HL-60 (cell line): Measurements from ENCODE around the gene CDH23.

Experiments used
- DNase-seq, 2 experiments: peaks; one replicate each; pipeline ENCODE4 v3.0.0-alpha.2; 2010 to 2020; ENCODE audit warnings: low read depth in 1 of 2, low spot score in 1 of 2
- H3K27ac ChIP-seq: fragments of 250-450 bp; sonication (Bioruptor Pico); replicated peaks from 2 replicates; pipeline ENCODE4 v1.5.1; 2020; ENCODE audit warnings: mild to moderate bottlenecking, moderate library complexity
- H3K27me3 ChIP-seq: fragments of 250-450 bp; sonication (Bioruptor Pico); 2 replicates; pipeline ENCODE4 v1.5.1; 2021; ENCODE audit warnings: mild to moderate bottlenecking, moderate library complexity; ENCODE audit not compliant: insufficient read depth, poor library complexity, severe bottlenecking
- H3K4me3 ChIP-seq: replicated peaks from 2 replicates; pipeline ENCODE4 v1.5.1; 2011; ENCODE audit warnings: mild to moderate bottlenecking, control low read depth, low read length; ENCODE audit not compliant: insufficient read depth
- GABPA ChIP-seq: IDR thresholded peaks from 2 replicates; pipeline ENCODE4 v1.6.1; 2012; ENCODE audit warnings: low read depth
- POLR2AphosphoS5 ChIP-seq: IDR thresholded peaks from 2 replicates; pipeline ENCODE4 v1.6.1; 2012; ENCODE audit warnings: low read depth
- SPI1 ChIP-seq: IDR thresholded peaks from 2 replicates; pipeline ENCODE4 v1.6.1; 2012; ENCODE audit warnings: low read depth, mild to moderate bottlenecking, borderline replicate concordance
- TF ChIP-seq, protein P1 (sequence below): IDR thresholded peaks from one replicate; pipeline ENCODE4 v1.5.1; 2011; ENCODE audit warnings: low read length, control low read depth, inconsistent platforms; ENCODE audit not compliant: insufficient read depth
- TF ChIP-seq, protein P2 (sequence below): IDR thresholded peaks from 2 replicates; pipeline ENCODE4 v1.6.1; 2012; ENCODE audit warnings: low read depth; ENCODE audit not compliant: insufficient replicate concordance

CDH23 gene

DNA sequence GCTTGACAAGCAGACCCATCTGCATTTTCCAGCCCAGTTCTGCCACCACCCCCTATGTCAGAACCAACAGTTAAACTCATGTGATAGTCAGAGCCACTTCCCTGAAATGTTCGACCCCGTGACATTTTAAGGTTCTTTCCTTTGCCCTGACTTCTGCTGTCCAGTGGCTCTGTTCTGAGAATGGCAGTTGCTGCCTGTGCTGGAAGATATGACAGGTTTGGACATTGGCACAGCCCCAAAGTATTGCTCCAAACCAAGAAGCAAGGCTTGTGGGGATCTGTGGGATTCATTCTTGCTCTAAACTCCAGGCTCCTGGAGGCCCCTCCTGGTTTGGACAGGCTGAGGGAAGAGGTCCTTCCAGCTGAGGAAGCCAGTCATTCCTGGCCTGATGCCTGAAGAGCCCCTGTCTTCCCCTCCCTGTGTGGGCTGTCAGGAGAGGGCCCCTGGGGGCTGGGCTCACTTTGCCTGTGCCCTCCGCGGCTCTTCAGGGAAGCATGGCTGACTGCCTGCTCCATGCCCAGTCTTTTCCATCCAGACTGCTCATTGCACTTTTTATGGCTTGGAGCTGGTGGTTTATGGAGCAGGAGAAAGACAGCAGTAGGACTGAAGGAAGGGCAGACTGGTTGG, 138.0 kb downstream of the CDH23 start:
- DNase-seq = no peak
- H3K27me3 ChIP-seq = no peaks in the 10 kb centered on the region
- no peak overlapping the region for H3K4me3 ChIP-seq
- no peak for TF ChIP-seq GABPA
- TF ChIP-seq, protein P1, sequence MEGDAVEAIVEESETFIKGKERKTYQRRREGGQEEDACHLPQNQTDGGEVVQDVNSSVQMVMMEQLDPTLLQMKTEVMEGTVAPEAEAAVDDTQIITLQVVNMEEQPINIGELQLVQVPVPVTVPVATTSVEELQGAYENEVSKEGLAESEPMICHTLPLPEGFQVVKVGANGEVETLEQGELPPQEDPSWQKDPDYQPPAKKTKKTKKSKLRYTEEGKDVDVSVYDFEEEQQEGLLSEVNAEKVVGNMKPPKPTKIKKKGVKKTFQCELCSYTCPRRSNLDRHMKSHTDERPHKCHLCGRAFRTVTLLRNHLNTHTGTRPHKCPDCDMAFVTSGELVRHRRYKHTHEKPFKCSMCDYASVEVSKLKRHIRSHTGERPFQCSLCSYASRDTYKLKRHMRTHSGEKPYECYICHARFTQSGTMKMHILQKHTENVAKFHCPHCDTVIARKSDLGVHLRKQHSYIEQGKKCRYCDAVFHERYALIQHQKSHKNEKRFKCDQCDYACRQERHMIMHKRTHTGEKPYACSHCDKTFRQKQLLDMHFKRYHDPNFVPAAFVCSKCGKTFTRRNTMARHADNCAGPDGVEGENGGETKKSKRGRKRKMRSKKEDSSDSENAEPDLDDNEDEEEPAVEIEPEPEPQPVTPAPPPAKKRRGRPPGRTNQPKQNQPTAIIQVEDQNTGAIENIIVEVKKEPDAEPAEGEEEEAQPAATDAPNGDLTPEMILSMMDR = no peak
- TF ChIP-seq POLR2AphosphoS5 = no peak
- TF ChIP-seq, protein P2, sequence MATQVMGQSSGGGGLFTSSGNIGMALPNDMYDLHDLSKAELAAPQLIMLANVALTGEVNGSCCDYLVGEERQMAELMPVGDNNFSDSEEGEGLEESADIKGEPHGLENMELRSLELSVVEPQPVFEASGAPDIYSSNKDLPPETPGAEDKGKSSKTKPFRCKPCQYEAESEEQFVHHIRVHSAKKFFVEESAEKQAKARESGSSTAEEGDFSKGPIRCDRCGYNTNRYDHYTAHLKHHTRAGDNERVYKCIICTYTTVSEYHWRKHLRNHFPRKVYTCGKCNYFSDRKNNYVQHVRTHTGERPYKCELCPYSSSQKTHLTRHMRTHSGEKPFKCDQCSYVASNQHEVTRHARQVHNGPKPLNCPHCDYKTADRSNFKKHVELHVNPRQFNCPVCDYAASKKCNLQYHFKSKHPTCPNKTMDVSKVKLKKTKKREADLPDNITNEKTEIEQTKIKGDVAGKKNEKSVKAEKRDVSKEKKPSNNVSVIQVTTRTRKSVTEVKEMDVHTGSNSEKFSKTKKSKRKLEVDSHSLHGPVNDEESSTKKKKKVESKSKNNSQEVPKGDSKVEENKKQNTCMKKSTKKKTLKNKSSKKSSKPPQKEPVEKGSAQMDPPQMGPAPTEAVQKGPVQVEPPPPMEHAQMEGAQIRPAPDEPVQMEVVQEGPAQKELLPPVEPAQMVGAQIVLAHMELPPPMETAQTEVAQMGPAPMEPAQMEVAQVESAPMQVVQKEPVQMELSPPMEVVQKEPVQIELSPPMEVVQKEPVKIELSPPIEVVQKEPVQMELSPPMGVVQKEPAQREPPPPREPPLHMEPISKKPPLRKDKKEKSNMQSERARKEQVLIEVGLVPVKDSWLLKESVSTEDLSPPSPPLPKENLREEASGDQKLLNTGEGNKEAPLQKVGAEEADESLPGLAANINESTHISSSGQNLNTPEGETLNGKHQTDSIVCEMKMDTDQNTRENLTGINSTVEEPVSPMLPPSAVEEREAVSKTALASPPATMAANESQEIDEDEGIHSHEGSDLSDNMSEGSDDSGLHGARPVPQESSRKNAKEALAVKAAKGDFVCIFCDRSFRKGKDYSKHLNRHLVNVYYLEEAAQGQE = no peak
- no peak for TF ChIP-seq SPI1
- no peak overlapping the region for H3K27ac ChIP-seq

DNA sequence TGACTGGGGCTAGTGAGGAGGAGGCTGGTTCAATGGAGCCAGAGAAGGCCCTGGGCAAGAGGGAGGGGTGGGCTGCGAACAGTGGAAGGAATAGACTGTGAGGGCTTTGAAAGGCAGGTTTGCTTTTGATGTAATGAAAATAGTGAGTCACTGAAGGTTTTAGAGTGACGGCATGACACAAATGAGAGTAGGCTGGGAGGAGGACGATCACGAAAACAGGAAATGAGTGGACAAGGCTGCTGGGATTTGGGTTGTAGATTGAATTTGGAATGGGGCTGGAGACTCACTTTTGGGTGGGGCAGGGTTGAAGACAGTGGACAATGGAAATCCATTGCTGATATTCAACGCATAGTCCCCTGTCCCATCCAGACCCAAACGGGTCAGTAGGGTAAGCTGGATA, 139.6 kb downstream of the CDH23 start:
- no peak overlapping the region for H3K27ac ChIP-seq
- no peaks in the 10 kb centered on the region for H3K27me3 ChIP-seq
- H3K4me3 ChIP-seq = no peak overlapping the region
- TF ChIP-seq, protein P2 = no peak
- TF ChIP-seq POLR2AphosphoS5 (no peak), SPI1 (no peak), GABPA (no peak)
- TF ChIP-seq, protein P1 = no peak
- DNase-seq = no peak

DNA sequence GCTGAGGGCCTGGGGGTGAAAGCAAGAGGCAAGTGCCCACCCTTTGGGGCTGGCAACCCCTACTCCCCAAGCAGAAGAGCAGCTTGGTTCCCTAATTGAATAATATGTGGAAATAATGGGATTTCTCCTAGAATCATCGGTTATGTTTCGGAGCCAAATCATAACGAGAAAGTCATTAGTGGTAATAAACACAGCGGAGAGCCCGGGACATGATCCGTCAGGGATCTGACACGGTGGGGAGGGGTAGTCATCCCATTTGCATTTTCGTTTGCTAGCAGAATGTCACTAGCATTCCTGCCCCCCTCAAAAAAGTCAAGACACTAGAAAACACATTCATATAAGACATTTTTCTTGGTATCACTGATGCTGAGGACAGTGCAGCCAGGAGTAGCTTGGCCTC, 140.4 kb downstream of the CDH23 start:
- H3K4me3 ChIP-seq = no peak overlapping the region
- H3K27me3 ChIP-seq = no peaks in the 10 kb centered on the region
- DNase-seq = no peak
- no peak overlapping the region for H3K27ac ChIP-seq
- TF ChIP-seq, protein P2 = no peak
- no peak for TF ChIP-seq GABPA
